Bone marrow (tissue), 2 donors: Measurements from ENCODE around the gene BTBD9.

Experiments
- DNase-seq, 2 donors: peaks; one replicate each; lab custom pipeline; 2025; lab: John Stamatoyannopoulos, UW

Gene BTBD9

DNA sequence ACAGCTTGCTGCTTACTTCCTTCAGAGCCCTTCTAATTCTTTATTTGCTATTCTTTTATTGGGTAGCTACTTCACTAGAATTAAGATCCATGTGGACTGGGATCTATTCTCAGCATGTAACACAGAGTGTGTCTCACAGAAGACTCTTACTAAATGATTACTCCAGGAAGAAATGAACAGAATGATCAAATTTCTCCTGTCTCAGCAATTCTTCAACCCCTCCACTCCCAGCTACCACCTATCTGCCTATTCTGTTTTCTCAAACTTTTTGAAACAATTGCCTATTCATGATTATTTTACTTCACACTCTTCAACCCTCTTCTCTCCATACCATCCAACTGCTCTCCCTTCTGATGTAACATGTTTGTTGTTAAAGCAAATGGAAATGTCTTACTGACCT is 132.6 kb downstream of the BTBD9 start:
- no peak for DNase-seq

DNA sequence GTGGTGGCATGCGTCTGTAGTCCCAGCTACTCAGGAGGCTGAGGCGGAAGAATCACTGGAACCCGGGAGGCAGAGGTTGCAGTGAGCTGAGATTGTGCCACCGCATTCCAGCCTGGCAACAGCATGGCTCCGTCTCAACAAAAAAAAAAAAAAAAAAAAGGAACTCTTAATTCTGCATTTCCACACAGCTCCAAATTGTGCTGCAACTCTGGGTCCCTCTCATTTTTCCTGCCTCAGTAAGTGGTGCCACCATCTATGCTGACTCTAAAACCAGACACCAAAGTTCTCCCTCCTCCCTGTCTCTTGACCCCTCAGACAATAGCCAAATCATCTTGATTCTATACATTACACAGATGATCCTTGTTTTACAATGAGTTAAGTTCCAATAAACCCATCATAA is 133.9 kb downstream of the BTBD9 start:
- no peak for DNase-seq

DNA sequence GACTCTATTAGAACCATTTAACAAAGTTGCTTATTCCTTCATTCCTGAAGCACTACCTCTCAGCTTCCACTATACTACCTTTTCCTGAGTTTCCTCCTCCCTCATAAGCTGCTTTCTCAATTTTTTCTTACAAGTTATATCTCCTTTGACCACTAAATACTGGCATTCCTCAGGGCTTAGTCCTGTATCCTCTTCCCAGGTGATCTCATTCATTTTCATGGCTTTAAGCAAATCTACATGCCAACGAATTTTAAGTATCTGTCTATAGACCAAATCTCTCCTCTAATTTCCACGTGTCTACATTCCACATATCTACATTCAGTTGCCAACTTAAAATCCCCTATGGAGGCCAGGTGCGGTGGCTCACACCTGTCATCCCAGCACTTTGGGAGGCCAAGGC is 134.7 kb downstream of the BTBD9 start:
- no peak for DNase-seq

DNA sequence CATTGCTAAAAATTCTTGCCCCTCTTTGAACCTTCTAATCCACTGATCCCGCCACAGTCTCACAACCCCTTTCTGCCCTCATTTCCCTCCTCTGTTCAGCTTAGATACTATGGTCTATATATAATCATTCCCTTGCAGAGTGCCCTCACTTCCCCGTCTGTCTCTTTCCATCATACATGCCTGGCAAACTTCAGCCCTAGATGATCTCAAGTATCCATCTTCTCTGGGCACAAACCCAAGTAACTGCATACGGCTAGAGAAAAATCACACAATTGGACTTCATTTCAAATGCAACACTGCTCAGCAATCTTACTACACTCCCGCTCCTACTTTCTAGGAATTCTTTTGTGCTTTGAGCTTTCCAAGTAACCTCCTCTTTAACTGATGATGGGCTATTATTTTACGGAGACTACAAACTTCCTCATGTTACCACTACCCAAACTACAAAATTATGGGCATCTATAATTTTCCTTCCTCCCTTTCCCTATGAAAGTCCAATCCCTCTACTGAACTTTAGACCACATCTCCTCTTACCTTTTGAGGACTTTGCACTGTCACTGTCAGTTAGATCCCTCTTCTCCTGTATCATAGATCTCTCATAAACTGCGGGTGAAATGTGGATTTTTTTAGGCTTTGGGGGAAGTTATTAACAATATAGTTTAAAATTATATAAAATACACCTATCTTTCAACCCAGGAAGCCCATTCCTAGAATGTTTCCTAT is 135.6 kb downstream of the BTBD9 start:
- DNase-seq: no peak

DNA sequence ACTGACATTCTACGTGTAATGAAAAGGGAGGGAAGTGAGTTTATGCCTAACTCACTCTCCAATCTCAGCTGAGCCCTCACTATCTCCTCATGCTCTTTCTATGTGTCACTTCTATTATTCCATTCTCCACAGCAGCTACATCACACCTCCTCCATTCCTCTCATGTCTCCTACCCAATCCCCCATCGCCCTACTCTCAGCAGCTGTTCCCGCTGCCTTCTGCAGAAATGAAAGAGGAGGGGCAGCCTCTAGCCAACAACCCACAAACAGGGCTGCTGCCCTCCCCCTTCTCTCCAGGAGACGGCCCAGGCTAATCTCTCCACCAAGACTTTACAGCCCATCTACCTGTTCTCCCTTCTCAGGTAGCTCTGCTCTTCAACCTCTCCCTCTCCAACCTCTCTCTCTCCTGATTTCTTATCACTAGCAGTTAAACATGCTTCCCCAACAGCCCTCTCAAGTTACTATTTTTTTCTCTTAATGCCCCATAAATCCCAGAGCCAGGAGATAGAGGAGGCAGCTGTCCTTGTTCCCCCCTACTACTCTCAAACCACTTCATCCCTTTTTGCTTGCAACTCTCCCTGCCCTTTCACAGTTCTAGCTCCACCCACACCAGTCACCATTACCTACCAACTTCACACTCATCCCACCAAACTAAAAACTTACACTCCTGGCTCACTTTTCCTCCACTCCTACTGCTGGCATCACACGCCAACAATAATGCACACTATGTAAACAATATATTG is 136.5 kb downstream of the BTBD9 start:
- no peak for DNase-seq

DNA sequence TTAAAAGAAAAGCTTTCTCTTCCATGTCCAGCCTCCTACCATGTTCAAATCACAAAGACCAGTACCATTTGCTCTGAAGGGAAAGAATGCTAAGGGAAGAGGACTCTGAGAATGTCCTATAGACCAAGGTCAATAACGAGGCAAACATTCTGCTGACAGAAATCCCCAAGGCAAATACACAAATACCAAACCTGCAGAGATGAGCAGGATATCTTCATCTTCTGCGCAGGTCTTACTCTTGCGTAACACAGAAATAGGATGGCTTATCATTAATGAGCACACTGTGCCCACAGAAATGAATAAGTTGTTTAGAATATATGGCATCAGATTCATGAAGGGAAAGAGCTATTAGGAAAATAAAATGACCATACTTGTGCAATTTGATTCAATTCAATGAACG is 137.3 kb downstream of the BTBD9 start:
- DNase-seq: no peak

DNA sequence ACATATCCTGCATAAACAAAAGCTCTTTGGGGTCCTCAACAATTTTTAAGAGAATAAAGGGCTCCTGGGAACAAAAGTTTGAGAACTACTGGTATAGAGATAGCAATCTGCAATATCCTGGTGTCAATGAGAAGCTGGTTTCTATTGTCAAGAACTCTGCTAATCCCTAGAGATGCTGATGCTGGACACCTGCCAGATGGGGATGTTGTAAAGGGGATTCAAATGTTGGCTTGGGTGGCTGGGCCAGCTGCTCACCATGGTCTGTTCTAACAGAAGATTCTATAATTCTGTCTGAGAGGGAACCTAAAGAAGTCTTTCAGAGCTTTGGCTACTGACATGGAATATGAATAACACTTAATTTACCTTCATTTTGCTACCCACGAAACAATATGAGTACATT is 137.8 kb downstream of the BTBD9 start:
- no peak for DNase-seq

DNA sequence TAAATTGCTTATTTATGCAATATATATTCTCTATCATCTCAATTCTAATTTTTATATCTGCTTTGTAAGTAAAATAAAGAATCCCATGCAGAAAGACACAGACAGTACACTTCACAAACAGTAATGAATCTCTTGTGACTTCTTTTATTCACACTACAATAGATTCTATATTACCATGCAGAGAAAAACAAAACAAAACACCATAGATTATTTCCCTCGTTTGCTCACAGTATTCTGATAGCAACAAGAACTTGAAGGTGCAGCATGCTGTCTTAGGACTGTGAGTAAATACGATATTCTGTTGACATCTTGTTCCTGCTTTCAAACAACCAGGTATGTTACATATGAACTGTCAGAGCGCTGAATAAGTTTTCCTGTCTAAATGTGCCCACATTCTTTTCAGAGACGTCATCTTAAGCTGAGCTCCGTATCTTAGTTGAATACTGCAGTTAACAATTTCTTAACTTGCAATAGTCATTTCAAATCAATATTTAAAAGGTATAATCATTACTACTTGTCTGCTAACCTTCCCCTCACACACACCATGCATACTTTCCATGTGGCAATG is 140.1 kb downstream of the BTBD9 start:
- DNase-seq: no peak

DNA sequence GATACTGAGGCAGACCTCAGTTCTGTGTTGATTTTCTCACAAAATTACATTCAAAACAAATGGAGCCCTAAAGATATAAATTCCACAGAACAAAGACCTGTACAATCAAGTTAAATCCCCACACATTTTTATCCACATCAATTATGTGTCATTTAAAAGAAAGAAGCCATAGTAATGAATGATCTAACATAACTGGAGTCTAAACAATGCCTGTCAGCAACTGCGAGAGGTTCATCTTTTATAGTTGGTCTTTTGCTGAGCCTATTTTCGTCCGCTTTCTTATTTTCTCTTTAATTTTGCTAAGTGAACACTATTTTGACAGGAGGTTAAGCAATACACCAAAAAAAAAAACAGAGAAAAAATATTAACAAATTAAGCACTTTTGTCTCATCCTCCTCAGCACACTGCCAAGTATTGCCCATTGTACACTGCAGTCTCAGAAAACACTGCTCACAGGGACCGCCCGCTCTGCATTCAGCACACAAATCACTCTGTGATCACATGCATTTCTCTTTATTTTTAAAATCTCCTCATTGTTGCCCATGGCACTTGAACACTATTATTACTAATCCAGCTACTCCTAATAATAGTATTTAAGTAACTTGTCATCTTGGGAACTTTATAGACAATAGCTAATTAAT is 140.8 kb downstream of the BTBD9 start:
- no peak for DNase-seq

DNA sequence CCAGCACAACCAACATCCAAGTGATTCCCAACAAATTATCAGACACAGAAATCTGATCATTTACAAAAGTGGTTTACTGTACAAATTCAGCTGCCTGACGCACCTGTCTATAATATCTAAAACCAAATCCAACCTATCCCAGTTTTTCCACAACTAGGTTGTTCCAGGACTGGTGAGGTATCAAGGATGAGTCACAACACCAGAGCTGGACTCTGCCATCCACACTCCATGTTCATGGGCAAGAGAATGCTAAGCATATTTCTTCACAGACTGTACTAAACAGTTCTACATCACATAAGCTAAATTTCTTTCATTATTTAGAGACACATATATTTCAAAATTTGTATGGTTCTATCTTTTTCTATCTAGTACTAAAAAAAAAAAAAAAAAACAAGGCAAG is 141.6 kb downstream of the BTBD9 start:
- DNase-seq: no peak

DNA sequence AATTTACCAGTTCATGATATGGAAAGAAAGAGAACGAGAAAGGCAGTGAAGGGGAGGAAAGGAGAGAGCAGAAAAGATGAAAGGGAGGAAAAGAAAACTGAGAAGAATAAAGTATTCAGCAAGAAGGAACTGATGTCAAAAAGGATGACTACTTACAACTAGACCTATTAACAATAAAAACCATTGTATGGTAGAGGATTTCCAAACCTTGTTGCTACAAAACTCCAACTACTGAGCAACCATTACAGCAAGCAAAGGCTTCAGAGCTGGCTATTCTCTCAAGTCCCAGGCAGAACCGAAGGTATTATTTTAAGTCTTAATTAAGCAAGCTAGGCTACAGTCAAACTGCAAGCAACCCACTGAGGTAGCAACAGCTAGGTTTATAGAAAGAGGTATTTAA is 142.2 kb downstream of the BTBD9 start:
- no peak for DNase-seq

DNA sequence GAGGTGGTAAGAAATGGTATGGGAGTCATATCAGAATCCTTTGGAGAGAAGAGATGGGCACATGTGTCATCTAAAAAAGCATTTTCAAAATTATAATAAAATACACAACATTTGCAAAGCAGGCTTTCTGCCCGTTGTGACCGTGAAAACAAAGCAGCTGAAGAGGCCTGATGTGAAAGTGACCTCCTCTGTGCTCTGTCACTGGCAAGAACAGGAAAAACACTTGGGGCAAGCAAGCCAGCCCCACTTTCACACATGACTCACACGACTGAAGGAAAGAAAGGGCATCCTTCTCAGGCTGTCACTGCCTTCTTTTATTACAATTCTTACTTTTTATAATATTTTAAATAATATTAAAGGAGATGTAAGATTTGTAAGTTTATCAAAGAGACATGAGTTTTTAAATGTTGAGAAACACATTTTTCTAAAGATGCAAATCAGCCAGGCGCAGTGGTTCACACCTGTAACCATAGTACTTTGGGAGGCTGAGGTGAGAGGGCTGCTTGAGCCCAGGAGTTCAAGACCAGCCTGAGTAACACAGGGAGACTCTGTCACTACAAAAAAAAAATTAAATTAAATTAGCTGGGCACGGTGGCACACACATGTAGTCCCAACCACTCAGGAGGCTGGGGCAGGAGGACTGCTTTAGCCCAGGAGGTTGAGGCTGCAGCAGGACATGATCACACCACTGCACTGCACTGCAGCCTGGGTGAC is 143.7 kb downstream of the BTBD9 start:
- DNase-seq: no peak

DNA sequence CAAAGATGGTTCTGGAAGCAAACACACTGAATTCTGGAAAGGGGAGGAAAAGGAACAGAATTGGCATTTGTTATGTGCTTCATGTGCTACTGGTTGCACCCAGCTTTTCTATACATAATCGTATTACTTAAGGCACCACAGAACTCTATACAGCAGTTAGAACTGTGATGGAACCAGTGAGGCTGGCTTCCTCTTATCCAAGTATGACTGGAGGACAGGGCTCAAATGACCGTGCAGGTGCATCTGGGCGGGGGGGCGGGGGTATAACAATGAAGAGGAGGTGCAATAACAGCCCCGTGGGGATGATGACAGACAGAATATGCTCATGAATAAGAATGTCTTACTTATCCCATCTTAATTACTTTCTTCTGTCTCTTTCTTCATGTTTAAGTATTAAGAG is 144.2 kb downstream of the BTBD9 start:
- DNase-seq: no peak

DNA sequence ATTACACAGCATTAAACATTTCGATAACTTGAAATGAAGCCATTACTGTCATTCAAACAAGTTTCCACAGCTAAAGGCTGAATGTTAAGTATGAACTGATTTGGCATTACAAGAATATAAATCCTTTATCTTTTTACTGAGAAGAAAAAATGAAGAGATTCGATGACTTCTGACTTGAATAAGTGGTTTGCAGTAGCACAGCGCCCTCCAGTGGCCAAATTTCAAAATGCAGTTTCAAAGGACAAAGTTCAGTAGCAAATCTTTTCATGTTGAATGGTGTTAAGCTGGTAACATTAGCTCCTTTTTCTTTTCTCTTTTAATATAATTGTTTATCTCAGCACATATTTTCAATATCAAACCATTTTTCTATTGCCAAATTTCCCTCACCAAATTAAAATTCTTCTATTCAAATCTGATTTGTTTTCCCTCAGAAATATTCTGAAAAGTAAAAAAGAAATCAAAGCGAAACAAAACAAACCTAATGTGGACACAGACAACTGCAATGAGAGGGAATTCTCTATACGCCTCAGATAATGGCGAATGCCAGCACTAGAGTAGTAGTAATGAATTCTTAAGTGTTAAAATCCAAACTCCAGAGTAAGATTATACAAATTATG is 145.7 kb downstream of the BTBD9 start:
- peak; percentile 29 to 70 for DNase-seq

DNA sequence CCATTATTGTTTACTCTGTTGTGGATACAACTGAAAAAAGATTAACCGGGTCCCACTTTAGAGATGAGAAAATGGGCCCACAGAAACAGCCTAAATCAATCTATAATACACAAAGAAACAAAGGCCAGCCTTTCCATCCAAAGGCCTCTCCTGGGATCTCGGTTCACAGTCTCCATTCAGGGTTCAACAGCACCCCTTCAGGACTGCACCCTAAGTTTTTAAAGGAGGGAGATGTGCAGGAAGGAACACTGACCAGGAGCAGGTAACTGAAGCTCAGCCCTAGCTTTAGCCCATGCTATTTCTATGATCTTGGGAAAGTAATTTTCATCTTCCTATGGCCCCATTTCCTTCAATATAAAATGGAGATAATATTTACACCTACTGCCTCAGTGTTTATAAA is 147.7 kb downstream of the BTBD9 start:
- DNase-seq: no peak

DNA sequence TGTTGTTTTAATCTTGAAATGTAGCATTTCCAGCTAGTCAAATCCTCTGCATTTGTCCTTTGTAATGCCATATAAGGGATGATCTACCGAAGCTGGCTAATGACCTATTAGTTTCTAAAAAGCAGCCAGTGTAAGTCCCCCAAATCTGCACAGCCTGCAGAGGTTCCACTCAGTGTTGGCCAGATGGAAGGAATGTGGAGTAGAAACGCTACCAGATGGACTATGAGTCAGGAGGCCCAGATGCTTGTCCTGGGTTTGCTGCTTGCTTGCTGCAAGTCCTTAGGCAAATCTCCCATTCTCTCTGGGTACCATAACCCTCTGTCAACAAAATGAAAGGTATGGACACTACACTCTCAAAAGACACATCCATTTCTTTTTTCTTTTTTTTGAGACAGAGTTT is 149.8 kb downstream of the BTBD9 start:
- DNase-seq: no peak

DNA sequence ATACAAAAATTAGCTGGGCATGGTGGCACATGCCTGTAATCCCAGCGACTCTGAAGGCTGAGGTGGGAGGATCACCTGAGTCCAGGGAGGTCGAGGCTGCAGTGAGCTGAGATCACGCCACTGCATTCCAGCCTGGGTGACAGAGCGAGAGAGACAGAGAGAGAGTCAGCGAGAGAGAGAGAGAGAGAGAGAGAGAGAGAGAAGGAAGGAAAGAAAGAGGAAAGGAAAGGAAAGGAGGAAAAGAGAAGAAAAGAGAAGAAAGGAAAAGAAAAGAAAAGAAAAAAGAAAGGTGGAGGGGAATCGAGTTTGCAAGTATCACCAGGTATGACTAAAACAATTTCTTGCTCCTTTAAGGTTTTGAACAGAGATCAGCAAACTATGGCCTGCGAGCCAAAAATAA is 152.3 kb downstream of the BTBD9 start:
- no peak for DNase-seq

DNA sequence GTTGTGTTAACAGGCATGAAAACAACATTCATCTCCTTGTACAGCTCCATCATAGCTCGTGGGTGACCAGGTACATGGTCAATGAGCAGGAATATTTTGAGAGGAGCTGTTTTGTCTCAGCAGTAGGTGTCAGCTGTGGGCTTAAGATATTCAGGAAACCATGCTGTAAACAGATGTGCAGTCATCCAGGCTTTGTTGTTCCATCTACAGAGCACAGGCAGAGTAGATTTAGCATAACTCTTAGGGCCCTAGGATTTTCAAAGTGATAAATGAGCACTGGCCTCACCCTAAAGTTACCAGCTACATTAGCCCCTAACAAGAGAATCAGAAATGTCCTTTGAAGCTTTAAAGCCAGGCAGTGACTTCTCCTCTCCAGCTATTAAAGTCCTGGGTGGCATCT is 154.2 kb downstream of the BTBD9 start:
- no peak for DNase-seq

DNA sequence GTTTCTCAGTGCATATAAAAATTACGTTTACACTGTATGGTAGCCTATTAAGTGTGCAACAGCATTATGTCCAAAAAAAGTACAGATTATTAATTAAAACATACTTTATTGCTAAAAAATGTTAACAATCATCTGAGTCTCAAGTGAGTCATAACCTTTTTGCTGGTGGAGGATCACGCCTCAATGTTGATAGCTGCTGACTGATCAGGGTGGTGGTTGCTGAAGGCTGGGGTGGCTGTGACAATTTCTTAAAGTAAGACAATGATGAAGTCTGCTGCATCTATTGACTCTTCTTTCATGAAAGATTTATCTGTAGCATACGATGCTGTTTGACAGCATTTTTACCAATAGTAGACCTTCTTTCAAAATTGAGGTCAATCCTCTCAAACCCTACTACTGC is 155.1 kb downstream of the BTBD9 start:
- no peak for DNase-seq

DNA sequence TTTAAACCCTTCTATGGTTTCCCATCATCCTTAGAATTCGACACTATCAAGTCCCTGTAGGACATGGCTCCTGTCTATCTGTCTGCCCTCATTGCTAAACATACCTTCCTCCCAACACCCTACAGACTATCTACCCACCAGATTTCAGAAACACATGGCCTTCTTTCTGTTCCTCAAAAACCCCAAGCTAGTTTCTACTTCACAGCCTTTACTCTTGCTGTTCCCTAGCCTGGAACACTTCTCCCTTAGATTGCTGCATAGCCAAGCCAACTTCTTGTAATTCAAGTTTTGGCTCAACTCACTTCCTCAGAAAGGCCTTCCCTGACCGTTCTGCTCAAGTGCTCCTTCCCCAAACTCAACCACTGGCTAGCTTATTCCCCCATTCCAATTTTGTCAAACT is 156.2 kb downstream of the BTBD9 start:
- no peak for DNase-seq

DNA sequence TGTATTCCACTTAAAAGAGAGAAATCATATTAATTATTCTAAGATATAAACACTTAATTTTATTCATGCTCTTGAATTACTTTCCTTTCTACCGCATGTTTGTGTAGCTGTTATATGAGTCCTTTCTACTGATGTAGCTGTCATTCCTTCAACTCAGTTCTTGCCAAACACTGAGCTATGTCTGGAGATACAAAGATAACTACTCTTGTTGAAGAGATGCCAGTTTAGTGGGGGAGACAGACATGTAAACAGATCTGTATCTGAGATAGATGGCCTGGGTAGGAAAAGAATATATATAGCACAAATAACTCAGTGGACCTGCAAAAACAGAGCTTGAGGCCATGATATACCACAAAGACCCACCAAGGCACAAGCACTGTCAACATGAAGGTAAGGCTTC is 157.3 kb downstream of the BTBD9 start:
- DNase-seq: no peak

DNA sequence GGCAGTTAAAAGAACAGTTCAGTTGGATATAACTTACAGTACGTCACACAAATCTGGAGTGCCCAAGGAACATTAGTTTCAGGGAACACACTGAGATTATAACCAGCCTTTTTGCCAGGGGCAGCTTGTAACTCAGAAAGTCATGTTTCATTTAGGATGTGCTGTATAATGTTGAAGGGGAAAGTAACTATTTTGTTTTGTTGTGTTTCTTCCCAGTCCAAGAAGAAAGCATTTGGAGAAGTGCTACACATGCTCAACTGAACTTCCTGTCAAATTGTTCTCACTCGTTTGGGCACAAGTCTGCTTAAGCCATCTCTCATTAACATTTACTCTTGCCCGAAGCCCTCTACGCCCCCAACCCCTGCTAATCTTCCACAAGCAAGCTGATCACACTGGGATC is 157.9 kb downstream of the BTBD9 start:
- no peak for DNase-seq
